PC-3 (cell line): ENCODE measurements around the gene UBE2H.

Experiments
- CTCF ChIP-seq: fragments of 300-600 bp; sonication (generic); conservative IDR thresholded peaks from 2 replicates; pipeline ENCODE4 v1.5.1; 2017; ENCODE audit warnings: antibody characterized with exemption, low read depth, mild to moderate bottlenecking, low read length
- EZH2 ChIP-seq: fragments of 300-600 bp; sonication (generic); IDR thresholded peaks from one replicate; pipeline ENCODE4 v1.6.1; 2017; ENCODE audit warnings: antibody characterized with exemption, mild to moderate bottlenecking, low read length; ENCODE audit not compliant: unreplicated experiment
- EZH2phosphoT487 ChIP-seq: fragments of 300-600 bp; sonication (generic); IDR thresholded peaks from 2 replicates; pipeline ENCODE4 v1.6.1; 2018; ENCODE audit warnings: mild to moderate bottlenecking, antibody characterized with exemption, low read length, borderline replicate concordance

- TF ChIP-seq CTCF (no peak), EZH2 (no peak), EZH2phosphoT487 (no peak)
Observed at GRCh38 chr7:129948877-129949291, 3.9 kb downstream of the UBE2H start.
